HG03520 (cell line): ENCODE results near the gene TMEM223.
A peak's percentile ranks its signal among the peaks of the same experiment; 100 is the strongest.
"Not testable (repeated sequence)": the region's sequence is repeated elsewhere in the genome, so short reads cannot be mapped to it uniquely, and the experiment has no call there.

Experiments
- ATAC-seq: cut with Tn5 transposase; IDR thresholded peaks from one replicate; pipeline ENCODE4 v1.9.1; 2021; ENCODE audit warnings: mild to moderate bottlenecking, moderate library complexity; ENCODE audit not compliant: unreplicated experiment

The TMEM223 gene

DNA sequence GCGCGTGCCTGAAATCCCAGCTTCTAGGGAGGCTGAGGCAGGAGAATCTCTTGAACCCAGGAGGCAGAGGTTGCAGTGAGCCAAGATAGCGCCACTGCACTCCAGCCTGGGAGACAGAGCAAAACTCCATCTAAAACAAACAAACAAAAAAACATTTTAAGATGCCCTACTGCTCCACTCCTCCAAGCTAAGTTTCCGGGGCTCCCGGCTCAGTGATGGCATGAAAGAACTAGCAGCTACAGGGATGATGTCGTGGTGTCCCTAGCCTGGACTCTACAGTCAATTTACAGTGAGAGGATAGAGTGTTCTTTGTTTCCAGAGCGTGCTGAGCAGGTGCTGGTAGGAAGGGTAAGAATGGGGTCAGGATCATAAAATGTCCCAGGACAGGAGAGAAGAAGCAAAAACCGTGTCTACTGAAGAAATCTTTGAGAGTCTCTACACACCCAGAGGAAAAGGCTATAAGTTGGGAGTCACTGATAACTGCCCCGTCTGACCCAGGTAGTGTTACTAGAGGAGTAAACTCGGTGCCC is 36.7 kb downstream of the TMEM223 start:
- no peak for ATAC-seq

DNA sequence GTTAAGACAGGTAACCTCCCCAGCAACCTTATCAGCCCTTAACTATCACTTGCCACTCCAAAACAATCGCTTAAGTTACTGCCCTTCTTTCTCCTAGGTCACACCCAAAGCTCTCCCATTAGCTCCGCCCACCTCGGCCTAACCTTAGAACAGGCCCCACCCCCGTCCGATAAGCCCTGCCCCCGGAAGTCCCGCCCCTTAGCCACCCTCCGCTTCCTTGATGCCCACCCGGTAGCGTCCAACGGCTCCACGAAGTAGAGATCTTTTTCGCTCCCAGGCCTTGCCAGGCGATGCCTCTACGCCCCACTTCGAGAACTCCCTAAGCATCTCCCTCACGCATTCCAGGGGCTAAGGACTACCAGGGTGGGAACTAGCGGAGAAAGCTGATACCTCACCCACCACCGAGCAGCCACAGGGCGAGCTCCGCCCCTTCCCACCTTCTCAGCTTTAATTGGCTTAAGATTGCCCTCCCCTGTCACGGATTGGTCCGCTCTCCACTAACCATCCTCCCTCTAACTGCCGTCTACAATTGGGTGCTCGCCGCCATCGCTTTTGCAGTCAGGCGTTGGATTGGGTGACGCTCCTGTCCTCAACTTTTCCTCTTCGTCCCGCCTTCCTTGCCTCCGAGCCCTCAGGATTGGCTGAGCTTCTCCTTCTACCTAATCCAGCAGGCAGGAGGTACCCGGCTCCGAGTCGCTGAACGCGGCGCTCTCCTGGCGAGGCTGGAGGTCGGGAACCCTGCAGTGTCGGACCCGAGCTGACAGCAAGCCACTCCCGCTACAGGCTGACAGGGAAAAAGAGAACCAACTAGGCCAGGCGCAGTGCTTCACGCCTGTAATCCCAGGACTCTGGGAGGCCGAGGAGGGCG is 37.8 kb downstream of the TMEM223 start, which contains the start of gene ZBTB3:
TSS of gene ZBTB3 (minus strand) at position 425 of the 868 bp plus-strand sequence. CDS start 496 bp downstream, outside the sequence.
- peak; percentile 97 for ATAC-seq

DNA sequence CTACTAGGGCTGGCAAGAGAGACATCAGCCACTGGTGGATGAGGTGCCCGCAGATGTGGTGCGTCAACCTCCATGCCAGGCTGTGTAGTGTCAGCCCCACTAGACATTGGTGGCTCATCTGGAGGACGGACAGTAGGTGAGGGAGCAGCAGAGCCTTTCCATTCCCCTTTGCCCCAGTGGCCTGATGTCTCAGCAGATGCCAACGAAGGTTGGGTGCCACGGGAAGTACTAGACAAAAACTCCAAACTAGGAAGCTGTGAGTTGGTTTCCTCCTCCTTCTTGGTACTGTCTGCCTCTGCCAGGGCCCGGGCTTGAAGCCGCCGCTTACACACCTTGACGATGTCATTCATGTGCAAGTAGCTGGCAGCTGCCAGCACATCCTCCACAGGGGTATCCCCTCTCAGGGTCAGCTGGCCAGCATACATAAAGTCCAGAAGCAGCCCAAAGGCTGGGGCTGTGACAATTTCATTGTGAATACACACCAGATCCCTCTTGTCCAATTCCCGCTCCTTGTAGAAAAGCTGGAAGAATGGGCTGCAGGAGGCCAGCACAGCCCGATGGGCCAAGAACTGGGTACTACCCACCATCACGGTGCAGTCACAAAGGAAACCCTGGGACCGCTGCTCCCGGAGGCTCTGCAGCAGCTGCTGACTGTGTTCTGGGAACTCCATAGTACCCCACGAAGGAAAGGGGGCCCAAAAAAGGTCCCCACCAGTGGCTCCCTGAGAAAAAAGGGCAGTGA is 38.6 kb downstream of the TMEM223 start:
- no peak for ATAC-seq

DNA sequence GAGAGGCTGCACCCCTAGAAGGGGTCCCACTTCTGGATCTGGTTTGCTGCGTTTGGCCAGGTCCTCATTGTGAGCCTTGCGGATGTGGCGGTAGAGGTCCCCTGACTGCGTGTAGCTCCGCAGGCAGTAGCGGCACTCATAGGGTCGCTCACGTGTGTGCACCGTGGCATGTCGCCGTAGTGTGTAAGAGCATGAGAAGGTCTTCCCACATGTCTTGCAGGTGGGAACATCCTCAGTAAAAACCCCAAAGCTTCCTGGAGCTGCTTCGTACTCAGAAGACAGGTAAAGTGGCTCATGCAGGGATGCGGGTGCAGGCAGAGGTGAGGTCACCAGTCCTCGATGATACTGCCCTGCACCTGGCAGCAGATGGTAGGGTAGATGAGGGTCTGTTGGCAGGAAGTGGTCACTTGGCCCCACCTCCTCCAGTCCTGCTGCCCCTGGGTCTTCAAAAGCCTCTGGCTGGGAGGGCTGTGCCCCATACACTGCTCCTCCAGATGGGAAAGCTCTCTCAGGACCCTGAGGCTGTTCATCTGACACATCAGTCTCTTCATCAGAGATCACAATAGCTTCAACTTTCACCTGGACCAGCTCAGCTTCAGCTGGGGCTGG is 39.5 kb downstream of the TMEM223 start:
- no peak for ATAC-seq

DNA sequence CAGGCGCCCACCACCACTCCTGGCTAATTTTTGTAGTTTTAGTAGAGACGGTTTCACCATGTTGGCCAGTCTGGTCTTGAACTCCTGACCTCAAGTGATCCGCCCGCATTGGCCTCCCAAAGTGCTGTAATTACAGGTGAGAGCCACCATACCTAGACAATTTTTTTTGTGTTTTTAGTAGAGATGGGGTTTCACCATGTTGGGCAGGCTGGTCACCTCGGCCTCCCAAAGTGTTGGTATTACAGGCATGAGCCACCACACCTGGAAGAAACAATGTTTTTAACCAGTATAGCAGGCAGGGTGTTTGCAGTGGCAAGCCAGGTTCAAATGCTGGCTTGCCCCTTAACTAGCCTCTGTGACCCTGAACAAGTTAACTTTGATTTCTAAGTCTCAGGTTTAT is 41.9 kb downstream of the TMEM223 start:
- not testable (repeated sequence) for ATAC-seq

DNA sequence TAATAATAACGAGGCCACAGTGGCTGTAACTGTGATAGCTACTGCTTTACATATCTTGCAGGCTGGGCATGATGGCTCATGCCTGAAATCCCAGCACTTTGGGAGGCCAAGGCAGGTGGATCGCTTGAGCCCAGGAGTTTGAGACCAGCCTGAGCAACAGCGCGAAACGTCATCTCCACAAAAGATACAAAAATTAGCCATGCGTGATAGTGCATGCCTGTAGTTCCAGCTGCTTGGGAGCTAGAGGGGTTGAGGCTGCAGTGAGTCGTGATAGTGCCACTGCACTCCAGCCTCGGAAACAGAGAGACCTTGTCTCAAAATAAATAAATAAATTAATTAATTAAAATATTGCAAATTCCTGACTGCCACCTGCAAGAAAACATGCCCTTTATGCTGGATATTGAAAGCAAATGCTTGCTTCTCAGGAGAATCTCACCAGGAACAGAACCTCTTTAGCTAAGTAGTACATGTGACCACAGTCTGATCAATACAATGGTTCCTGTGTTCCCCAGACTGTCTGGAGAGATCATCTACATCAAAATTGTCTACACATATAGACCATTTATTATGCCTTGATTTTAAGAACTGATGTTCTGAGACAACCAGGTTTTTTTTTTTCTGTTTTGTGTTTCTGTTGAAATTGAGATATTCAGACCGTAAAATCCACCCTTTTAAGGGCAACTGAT is 44.2 kb downstream of the TMEM223 start:
- ATAC-seq = no peak
